OCI-LY3 (cell line): ENCODE results near the gene ABI2.

ENCODE experiments used
- H2AFZ ChIP-seq: fragments of 200-600, 300-600 bp; shearing (Covaris generic); 2 replicates; pipeline ENCODE4 v1.6.0; 2014; ENCODE audit warnings: antibody characterized with exemption, low read depth, low read length
- H3K27ac ChIP-seq: fragments of 200-600, 300-600 bp; sonication (generic); 2 replicates; pipeline ENCODE4 v1.5.1; 2014; ENCODE audit warnings: mild to moderate bottlenecking, low read length, moderate library complexity, mixed read lengths
- H3K27me3 ChIP-seq: fragments of 200-600, 300-600 bp; sonication (generic); 2 replicates; pipeline ENCODE4 v1.6.1; 2014; ENCODE audit warnings: low read depth, low read length, mixed read lengths
- H3K36me3 ChIP-seq: fragments of 200-600, 300-600 bp; sonication (generic); replicated peaks from 2 replicates; pipeline ENCODE3; 2014; ENCODE audit warnings: low read depth, low read length, mixed read lengths
- H3K4me1 ChIP-seq: fragments of 300-600, 200-600 bp; sonication (generic); 2 replicates; pipeline ENCODE4 v1.6.1; 2014; ENCODE audit warnings: low read length, mixed read lengths
- H3K4me2 ChIP-seq: fragments of 200-600, 300-600 bp; sonication (generic); 2 replicates; pipeline ENCODE4 v1.6.1; 2014; ENCODE audit warnings: low read length, mixed read lengths
- H3K4me3 ChIP-seq: fragments of 300-600, 200-600 bp; sonication (generic); 2 replicates; pipeline ENCODE4 v1.5.1; 2014; ENCODE audit warnings: antibody characterized with exemption, mild to moderate bottlenecking, low read length, moderate library complexity
- H3K79me2 ChIP-seq: fragments of 300-600, 200-600 bp; shearing (Covaris generic); 2 replicates; pipeline ENCODE4 v1.6.1; 2014; ENCODE audit warnings: mild to moderate bottlenecking, low read length, mixed read lengths
- H3K9ac ChIP-seq: fragments of 300-600, 200-600 bp; shearing (Covaris generic); 2 replicates; pipeline ENCODE4 v1.6.0; 2014; ENCODE audit warnings: mild to moderate bottlenecking, low read length, moderate library complexity
- H3K9me3 ChIP-seq: fragments of 200-600, 300-600 bp; shearing (Covaris generic); 2 replicates; pipeline ENCODE4 v1.6.1; 2014; ENCODE audit warnings: low read length, mixed read lengths; ENCODE audit not compliant: insufficient read depth
- H4K20me1 ChIP-seq: fragments of 200-600, 300-600 bp; sonication (generic); 2 replicates; pipeline ENCODE4 v1.6.1; 2016; ENCODE audit warnings: low read length, mixed read lengths; ENCODE audit not compliant: insufficient read depth
- EZH2phosphoT487 ChIP-seq: fragments of 200-600 bp; shearing (Covaris generic); IDR thresholded peaks from 2 replicates; pipeline ENCODE4 v1.6.1; 2018; ENCODE audit warnings: antibody characterized with exemption, mixed run types, low read depth
- TF ChIP-seq, protein P1 (sequence below): fragments of 200-600, 300-600 bp; sonication (generic); IDR thresholded peaks from 2 replicates; pipeline ENCODE4 v1.5.1; 2014; ENCODE audit warnings: antibody characterized with exemption, low read length, low read depth

The ABI2 gene

DNA sequence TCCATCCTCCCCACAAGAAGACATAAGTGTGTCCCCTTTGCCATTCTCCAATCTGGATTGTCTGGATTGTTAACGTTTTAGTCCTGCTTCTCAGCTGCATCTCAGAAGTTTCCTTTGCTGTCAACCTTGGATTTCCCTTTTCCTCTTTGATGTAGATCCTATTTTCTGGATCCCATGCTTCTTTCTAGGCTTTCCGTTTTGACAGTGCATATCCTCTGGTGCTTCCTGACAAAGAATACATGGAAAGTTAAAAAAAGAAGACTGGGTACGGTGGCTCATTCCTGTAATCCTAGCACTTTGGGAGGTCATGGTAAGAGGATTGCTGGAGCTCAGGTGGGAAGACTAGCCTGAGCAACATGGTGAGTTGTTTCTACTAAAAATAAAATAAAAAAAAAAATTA lies 26.8 kb downstream of the ABI2 start:
- no peaks in the 10 kb centered on the region for H3K4me1 ChIP-seq
- H4K20me1 ChIP-seq: no peaks in the 10 kb centered on the region
- no peaks in the 10 kb centered on the region for H3K36me3 ChIP-seq
- TF ChIP-seq, protein P1, sequence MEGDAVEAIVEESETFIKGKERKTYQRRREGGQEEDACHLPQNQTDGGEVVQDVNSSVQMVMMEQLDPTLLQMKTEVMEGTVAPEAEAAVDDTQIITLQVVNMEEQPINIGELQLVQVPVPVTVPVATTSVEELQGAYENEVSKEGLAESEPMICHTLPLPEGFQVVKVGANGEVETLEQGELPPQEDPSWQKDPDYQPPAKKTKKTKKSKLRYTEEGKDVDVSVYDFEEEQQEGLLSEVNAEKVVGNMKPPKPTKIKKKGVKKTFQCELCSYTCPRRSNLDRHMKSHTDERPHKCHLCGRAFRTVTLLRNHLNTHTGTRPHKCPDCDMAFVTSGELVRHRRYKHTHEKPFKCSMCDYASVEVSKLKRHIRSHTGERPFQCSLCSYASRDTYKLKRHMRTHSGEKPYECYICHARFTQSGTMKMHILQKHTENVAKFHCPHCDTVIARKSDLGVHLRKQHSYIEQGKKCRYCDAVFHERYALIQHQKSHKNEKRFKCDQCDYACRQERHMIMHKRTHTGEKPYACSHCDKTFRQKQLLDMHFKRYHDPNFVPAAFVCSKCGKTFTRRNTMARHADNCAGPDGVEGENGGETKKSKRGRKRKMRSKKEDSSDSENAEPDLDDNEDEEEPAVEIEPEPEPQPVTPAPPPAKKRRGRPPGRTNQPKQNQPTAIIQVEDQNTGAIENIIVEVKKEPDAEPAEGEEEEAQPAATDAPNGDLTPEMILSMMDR: no peak
- no peak for TF ChIP-seq EZH2phosphoT487
- no peaks in the 10 kb centered on the region for H3K27me3 ChIP-seq
- no peak overlapping the region for H3K4me2 ChIP-seq
- no peak overlapping the region for H2AFZ ChIP-seq
- no peaks in the 10 kb centered on the region for H3K79me2 ChIP-seq
- no peak overlapping the region for H3K4me3 ChIP-seq
- H3K9ac ChIP-seq: no peak overlapping the region
- H3K27ac ChIP-seq: no peak overlapping the region
- H3K9me3 ChIP-seq: no peaks in the 10 kb centered on the region

DNA sequence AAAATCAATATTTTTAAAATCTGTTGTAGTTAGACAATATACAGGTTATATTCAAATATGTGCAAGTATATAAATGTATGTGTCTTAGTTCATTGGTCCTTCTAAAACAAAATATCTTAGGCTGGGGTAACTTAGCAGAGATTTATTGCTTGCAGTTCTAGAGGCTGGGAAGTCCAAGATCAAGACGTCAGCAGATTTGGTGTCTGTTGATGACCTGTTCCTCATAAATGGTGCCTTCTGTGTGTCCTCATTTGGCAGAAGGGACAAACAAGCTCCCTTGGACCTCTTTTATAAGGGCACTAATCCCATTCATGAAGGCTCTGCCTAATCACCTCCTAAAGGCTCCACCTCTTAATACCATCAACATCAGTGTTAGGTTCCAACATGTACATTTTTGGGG lies 31.3 kb downstream of the ABI2 start:
- Histone ChIP-seq H3K79me2 (no peaks in the 10 kb centered on the region), H3K9me3 (no peaks in the 10 kb centered on the region)
- no peak for TF ChIP-seq EZH2phosphoT487
- TF ChIP-seq, protein P1: no peak

DNA sequence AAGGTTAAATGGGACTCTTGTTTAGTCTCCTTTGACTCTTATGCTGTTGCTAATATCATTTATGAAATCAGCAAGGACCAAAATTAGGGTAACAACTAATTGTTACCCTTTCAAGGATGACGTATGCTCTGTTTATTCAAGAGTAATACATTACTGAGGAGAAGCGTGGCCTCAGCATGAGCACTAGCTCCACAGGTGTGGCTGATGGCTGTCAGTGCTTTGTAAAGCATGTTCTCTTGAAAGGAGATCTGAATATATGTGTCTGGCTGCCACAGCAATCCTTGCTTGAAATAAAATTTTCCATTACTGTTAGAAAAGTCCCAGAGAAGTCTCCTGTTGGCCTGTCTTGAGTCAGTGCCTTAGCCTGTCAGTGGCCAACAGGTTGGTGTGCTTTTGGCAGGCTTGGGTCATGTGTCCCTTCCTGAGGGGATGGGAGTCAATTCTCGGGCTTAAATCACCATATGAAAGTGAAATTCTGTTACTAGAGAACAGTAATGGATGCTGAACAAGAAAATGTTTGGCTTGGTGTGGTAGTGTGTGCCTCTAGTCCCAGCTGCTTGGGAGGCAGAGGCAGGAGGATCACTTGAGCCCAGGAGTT lies 32.7 kb downstream of the ABI2 start:
- H3K9me3 ChIP-seq: no peaks in the 10 kb centered on the region
- no peak overlapping the region for H2AFZ ChIP-seq
- H3K4me2 ChIP-seq: no peak overlapping the region
- H3K27me3 ChIP-seq: no peaks in the 10 kb centered on the region
- no peak overlapping the region for H3K9ac ChIP-seq
- no peaks in the 10 kb centered on the region for H4K20me1 ChIP-seq
- no peak overlapping the region for H3K27ac ChIP-seq
- no peaks in the 10 kb centered on the region for H3K36me3 ChIP-seq
- peaks cover 9% of the 10 kb centered on the region for H3K4me1 ChIP-seq
- no peak for TF ChIP-seq EZH2phosphoT487
- TF ChIP-seq, protein P1: no peak
- H3K4me3 ChIP-seq: no peak overlapping the region
- H3K79me2 ChIP-seq: no peaks in the 10 kb centered on the region

More for the DNA sequence above, 31.3 kb downstream of the ABI2 start:
- H3K9ac ChIP-seq: no peak overlapping the region
- peaks cover 9% of the 10 kb centered on the region for H3K4me1 ChIP-seq
- no peak overlapping the region for H3K4me3 ChIP-seq
- no peak overlapping the region for H3K27ac ChIP-seq
- no peak overlapping the region for H2AFZ ChIP-seq
- H3K27me3 ChIP-seq: no peaks in the 10 kb centered on the region
- H3K4me2 ChIP-seq: no peak overlapping the region
- H4K20me1 ChIP-seq: no peaks in the 10 kb centered on the region
- no peaks in the 10 kb centered on the region for H3K36me3 ChIP-seq

DNA sequence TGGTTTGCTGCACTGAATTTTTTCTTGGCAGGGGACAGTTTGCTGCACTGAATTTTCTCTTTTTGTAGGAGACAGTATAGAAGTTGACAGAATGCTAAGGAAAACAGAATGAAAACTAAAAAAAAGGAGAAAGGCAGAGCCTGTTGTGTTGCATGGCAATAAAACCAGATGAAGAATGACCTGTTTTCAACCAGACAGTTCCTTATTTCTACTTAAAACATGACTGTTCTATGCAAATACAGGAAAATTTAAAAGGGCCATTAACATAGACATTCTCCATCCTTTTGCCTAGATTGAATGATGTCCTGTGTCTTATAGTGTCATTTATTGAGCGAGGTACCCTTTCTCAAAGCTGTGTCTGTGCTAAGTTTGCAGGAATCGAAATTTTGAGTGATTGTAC lies 33.3 kb downstream of the ABI2 start:
- Histone ChIP-seq H3K27me3 (no peaks in the 10 kb centered on the region), H3K9ac (no peak overlapping the region), H3K79me2 (no peaks in the 10 kb centered on the region), H2AFZ (no peak overlapping the region), H4K20me1 (no peaks in the 10 kb centered on the region), H3K4me2 (no peak overlapping the region), H3K27ac (no peak overlapping the region), H3K9me3 (no peaks in the 10 kb centered on the region), H3K4me3 (no peak overlapping the region), H3K4me1 (peaks cover 9% of the 10 kb centered on the region), H3K36me3 (no peaks in the 10 kb centered on the region)
- TF ChIP-seq EZH2phosphoT487: no peak
- TF ChIP-seq, protein P1: no peak
